Endodermal cell (in vitro differentiated cells): Measurements from ENCODE around the gene TMEM52B. TPM values are rescaled to one million over a fixed set of nuclear protein-coding genes. Genes with fewer than 3 reads are reported as not detected.

Experiments
- DNase-seq: peaks from one replicate; pipeline ENCODE4 v3.0.0-alpha.2; 2017
- H3K27ac ChIP-seq: 2 replicates; pipeline ENCODE4 v1.5.1; 2013; ENCODE audit warnings: mild to moderate bottlenecking, low read depth, low read length, moderate library complexity
- H3K27me3 ChIP-seq: 2 replicates; pipeline ENCODE4 v1.6.1; 2013; ENCODE audit warnings: mild to moderate bottlenecking, low read length, moderate library complexity; ENCODE audit not compliant: insufficient read depth, control insufficient read depth, poor library complexity, severe bottlenecking
- H3K36me3 ChIP-seq: 2 replicates; pipeline ENCODE4 v1.7.0; 2013; ENCODE audit warnings: mild to moderate bottlenecking, low read length, moderate library complexity; ENCODE audit not compliant: control insufficient read depth, insufficient read depth
- H3K4me1 ChIP-seq: one replicate; pipeline ENCODE4 v1.7.0; 2013; ENCODE audit warnings: low read length; ENCODE audit not compliant: control insufficient read depth, insufficient read depth
- H3K4me3 ChIP-seq: 2 replicates; pipeline ENCODE4 v1.5.1; 2013; ENCODE audit warnings: mild to moderate bottlenecking, low read length, moderate library complexity
- H3K9ac ChIP-seq: 2 replicates; pipeline ENCODE4 v1.6.1; 2013; ENCODE audit warnings: mild to moderate bottlenecking, low read length, moderate library complexity; ENCODE audit not compliant: poor library complexity, severe bottlenecking; ENCODE audit errors: extremely low read depth
- H3K9me3 ChIP-seq: 2 replicates; pipeline ENCODE4 v1.6.1; 2013; ENCODE audit warnings: mild to moderate bottlenecking, low read length, moderate library complexity; ENCODE audit not compliant: control insufficient read depth
- H3K27ac Mint-ChIP-seq: 2 replicates; pipeline ENCODE4 v1.8.0; 2020; ENCODE audit warnings: mixed read lengths
- H3K27me3 Mint-ChIP-seq: 2 replicates; pipeline ENCODE4 v1.8.0; 2021; ENCODE audit warnings: mild to moderate bottlenecking, mixed read lengths; ENCODE audit not compliant: insufficient read depth
- H3K36me3 Mint-ChIP-seq: 2 replicates; pipeline ENCODE4 v1.8.0; 2020; ENCODE audit warnings: low read depth, mixed read lengths
- H3K4me1 Mint-ChIP-seq: 2 replicates; pipeline ENCODE4 v1.8.0; 2020; ENCODE audit warnings: mixed read lengths
- H3K4me3 Mint-ChIP-seq: 2 replicates; pipeline ENCODE4 v1.8.0; 2020; ENCODE audit warnings: mild to moderate bottlenecking, moderate library complexity, mixed read lengths
- H3K9me3 Mint-ChIP-seq: 2 replicates; pipeline ENCODE4 v1.8.0; 2020; ENCODE audit warnings: mild to moderate bottlenecking, mixed read lengths
- CTCF ChIP-seq: fragments of 200-600 bp; sonication (generic); conservative IDR thresholded peaks from 2 replicates; pipeline ENCODE4 v1.5.0; 2021; ENCODE audit warnings: antibody characterized with exemption, mild to moderate bottlenecking
- WGBS, 2 experiments: methylation state at CpG; one replicate each; pipeline versions ENCODE4 v1.1.5 to v1.1.7; 2013; ENCODE audit warnings: missing lambda C conversion rate in 2 of 2, mixed read lengths in 1 of 2; ENCODE audit not compliant: insufficient coverage in 1 of 2, insufficient read length in 1 of 2; 5-methylcytosine and 5-hydroxymethylcytosine counted together
- total RNA-seq, 2 donors: library from RNA; stranded (reverse); fragmentation: NEBNext Ultra II Directional in 1 of 2; extraction: Animal tissue kit (Norgen Biotek cat#: 25700) in 1 of 2; gene quantifications; 2 replicates in 1 of 2; 3 replicates in 1 of 2; pipeline ENCODE4 v1.2.1, GENCODE V29; 2021

TMEM52B gene
- total RNA-seq, 2 donors from 2014 or later: not detected

DNA sequence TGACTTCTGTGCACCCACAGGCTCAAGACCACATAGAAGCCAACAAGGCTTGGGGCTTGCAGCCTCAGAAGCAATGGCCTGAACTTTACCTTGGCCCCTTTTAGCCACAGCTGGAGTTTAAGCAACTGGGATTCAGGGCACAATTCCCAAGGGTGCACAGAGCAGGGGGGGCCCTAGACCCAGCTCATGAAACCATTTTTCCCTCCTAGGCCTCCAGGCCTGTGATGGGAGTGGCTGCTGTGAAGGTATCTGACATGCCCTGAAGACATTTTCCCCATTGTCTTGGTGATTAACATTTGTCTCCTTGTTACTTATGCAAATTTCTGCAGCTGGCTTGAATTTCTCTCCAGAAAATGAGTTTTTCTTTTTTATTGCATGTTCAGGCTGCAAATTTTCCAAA is 55.7 kb downstream of the TMEM52B start:
- Histone ChIP-seq H3K36me3 (no peaks in the 10 kb centered on the region), H3K9me3 (peaks cover 59% of the 10 kb centered on the region), H3K9ac (no peak overlapping the region), H3K4me1 (no peaks in the 10 kb centered on the region), H3K27ac (no peak overlapping the region), H3K27me3 (no peaks in the 10 kb centered on the region), H3K4me3 (no peak overlapping the region)
- H3K27ac Mint-ChIP-seq: no peak overlapping the region
- H3K9me3 Mint-ChIP-seq: peaks cover 73% of the 10 kb centered on the region
- no peaks in the 10 kb centered on the region for H3K4me1 Mint-ChIP-seq
- TF ChIP-seq CTCF: no peak
- H3K36me3 Mint-ChIP-seq: peaks cover 58% of the 10 kb centered on the region
- no peak overlapping the region for H3K4me3 Mint-ChIP-seq
- no peaks in the 10 kb centered on the region for H3K27me3 Mint-ChIP-seq
- DNase-seq: no peak

DNA sequence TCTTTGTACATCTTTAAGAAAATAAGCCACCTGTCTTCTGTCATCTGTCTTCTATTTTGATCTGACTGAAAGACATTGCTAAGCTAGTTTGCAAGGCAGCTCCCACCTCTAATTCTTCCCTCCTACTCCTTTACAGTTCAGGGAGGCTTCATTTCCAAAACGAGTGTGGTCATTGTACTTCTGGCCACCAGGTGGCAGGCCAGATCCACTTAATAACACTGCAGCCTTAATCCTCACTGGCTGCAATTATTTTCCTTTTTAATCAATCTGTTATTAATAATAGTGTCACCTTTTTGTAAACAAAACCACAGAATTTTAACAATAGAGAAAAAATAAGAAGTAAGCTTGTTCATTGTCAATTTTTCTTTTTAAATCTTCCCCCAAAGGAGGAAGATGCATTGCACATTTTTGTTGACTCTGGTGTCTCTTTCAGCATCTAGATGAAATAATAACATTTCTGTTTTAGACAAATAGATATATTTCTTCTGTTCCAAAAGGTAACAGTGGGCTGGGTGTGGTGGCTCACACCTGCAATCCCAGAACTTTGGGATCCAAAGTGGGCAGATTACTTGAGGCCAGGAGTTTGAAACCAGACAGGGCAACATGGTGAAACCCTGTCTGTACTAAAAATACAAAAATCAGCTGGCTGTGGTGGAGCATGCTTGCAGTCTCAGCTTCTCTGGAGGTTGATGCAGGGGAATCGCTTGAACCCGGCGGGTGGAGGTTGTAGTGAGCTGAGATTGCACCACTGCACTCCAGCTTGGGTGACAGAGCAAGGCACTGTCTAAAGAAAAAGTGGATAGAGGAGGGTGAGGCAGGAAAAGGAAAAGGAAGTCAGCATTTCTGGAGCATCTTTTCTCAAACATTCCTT is 57.2 kb downstream of the TMEM52B start:
- H3K36me3 Mint-ChIP-seq: peaks cover 53% of the 10 kb centered on the region
- H3K4me1 Mint-ChIP-seq: no peaks in the 10 kb centered on the region
- H3K27me3 ChIP-seq: no peaks in the 10 kb centered on the region
- DNase-seq: no peak
- WGBS, 2 experiments: 75% methylated on average over 4 of the region's 4 CpGs; no CpG with 5 or more reads in 1 of the 2 experiments
- H3K4me1 ChIP-seq: no peaks in the 10 kb centered on the region
- no peak overlapping the region for H3K4me3 Mint-ChIP-seq
- H3K9me3 ChIP-seq: peaks cover 59% of the 10 kb centered on the region
- H3K4me3 ChIP-seq: peak overlapping the region; percentile 41
- peaks cover 68% of the 10 kb centered on the region for H3K9me3 Mint-ChIP-seq
- H3K27ac Mint-ChIP-seq: no peak overlapping the region
- no peak overlapping the region for H3K27ac ChIP-seq
- no peak overlapping the region for H3K9ac ChIP-seq
- no peaks in the 10 kb centered on the region for H3K36me3 ChIP-seq
- no peaks in the 10 kb centered on the region for H3K27me3 Mint-ChIP-seq
- peak; percentile 100 for TF ChIP-seq CTCF

DNA sequence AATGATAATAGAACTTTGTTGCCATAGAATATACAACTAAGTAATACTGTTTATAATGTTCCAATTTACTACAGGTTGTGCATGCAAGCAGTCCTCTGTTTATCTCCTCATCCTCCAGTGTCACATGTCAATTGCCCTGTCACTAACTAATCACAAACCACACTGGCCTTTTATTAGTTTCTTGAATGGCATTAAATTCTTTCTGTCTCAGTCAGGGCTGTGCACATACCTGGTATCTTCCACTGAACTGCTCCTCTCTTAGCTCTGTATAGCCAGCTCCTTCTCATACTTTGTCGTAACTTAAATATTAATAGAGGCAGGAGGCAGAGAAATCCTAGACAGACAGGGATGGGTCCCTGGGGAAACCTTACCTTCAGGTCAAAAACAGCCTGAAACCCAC is 57.9 kb downstream of the TMEM52B start:
- peak overlapping the region; percentile 41 for H3K4me3 ChIP-seq
- no peak for DNase-seq
- no peak for TF ChIP-seq CTCF
- no peaks in the 10 kb centered on the region for H3K27me3 ChIP-seq
- no peaks in the 10 kb centered on the region for H3K4me1 ChIP-seq
- peaks cover 55% of the 10 kb centered on the region for H3K9me3 ChIP-seq
- H3K36me3 ChIP-seq: no peaks in the 10 kb centered on the region
- Mint-ChIP-seq H3K9me3 (peaks cover 61% of the 10 kb centered on the region), H3K36me3 (peaks cover 47% of the 10 kb centered on the region), H3K27me3 (no peaks in the 10 kb centered on the region), H3K4me1 (peaks cover 2% of the 10 kb centered on the region), H3K27ac (no peak overlapping the region), H3K4me3 (no peak overlapping the region)
- WGBS, 2 experiments: 92% methylated on average over 1 of the region's 1 CpG; no CpG with 5 or more reads in 1 of the 2 experiments
- no peak overlapping the region for H3K9ac ChIP-seq
- no peak overlapping the region for H3K27ac ChIP-seq
